ENCODE data around the gene EPN2.

DNA sequence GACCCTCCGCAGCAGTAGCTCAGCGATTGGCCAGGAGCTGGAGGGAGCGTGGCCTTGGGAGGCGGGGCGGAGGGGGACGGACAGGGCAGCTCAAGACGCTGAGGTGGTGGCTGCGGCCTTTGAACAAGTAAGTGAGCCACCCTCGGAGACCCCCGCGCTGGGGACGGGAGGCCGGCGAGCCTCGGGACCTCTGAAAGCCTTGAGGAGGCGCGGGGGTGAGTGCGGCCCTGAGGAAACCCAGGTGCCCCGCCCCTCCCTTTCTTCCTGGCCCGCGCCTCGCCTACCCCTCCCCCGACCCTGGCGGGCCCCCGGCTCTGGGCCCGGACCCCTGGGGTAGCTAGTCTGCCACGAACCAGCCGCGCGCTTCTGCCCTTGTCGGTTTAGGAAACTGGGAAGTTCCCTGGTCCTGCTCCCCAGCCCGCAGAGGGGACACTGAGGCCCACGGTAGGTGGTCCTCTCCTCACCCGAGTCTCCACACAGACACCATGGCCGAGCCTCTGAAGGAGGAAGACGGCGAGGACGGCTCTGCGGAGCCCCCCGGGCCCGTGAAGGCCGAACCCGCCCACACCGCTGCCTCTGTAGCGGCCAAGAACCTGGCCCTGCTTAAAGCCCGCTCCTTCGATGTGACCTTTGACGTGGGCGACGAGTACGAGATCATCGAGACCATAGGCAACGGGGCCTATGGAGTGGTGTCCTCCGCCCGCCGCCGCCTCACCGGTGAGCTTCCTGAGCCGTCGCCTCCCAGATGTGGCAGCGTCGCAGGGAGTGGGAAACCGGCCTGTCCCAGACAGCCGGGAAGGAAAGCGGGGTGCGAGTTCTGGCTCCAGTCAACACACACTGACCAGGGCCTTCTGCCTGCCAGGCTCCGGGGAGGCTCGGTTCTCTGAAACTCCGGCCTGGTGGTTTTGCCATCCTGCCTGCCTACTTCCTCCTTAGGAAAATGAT lies 141.5 kb downstream of the EPN2 start, which contains the start of gene MAPK7:
- TF ChIP-seq POLR2AphosphoS5 (IDR thresholded peaks at IDR 0.05; ENCODE audit: low read depth, low read length) (no peak), TAF1 (IDR thresholded peaks at IDR 0.05; ENCODE audit: low read depth, low read length) (no peak)

Measured in GM12891 (cell line).